ENCODE measurements around the gene RNF113B.

GRCh38 chr13:98147521-98147920 is 29.5 kb downstream of the RNF113B start:
- TF ChIP-seq CTCF (IDR thresholded peaks at IDR 0.05) (no peak), POLR2A (IDR thresholded peaks at IDR 0.05) (no peak)

All from Peyer's patch (tissue), 4 donors.